GM21737 (cell line): Measurements from ENCODE around the gene TIMM50.

Experiments used
- ATAC-seq: cut with Tn5 transposase; IDR thresholded peaks from one replicate; pipeline ENCODE4 v1.9.1; 2021; ENCODE audit warnings: mild to moderate bottlenecking, moderate library complexity; ENCODE audit not compliant: unreplicated experiment

Gene TIMM50

GRCh38 chr19:39524495-39524894 lies 43.9 kb downstream of the TIMM50 start:
- no peak for ATAC-seq

GRCh38 chr19:39525205-39525604 lies 44.6 kb downstream of the TIMM50 start:
- no peak for ATAC-seq

- ATAC-seq = no peak
Observed at GRCh38 chr19:39531834-39532232, 51.2 kb downstream of the TIMM50 start.

- peak; percentile 86 for ATAC-seq
Observed at GRCh38 chr19:39532233-39533002, 51.8 kb downstream of the TIMM50 start, which contains the start of gene EID2B. EID2B (minus strand) TSS chr19:39532852; CDS start chr19:39532802, 50 bp downstream.

- ATAC-seq = no peak
Observed at GRCh38 chr19:39533003-39533512, 52.4 kb downstream of the TIMM50 start.

- no peak for ATAC-seq
Observed at GRCh38 chr19:39533791-39534190, 53.2 kb downstream of the TIMM50 start.

GRCh38 chr19:39539165-39539517 lies 58.5 kb downstream of the TIMM50 start:
- ATAC-seq = no peak

GRCh38 chr19:39539518-39540332 lies 59.1 kb downstream of the TIMM50 start, which contains the start of gene EID2:
EID2 (minus strand) TSS chr19:39540161; CDS start chr19:39540079, 82 bp downstream.
- ATAC-seq = peak; percentile 79

- no peak for ATAC-seq
Observed at GRCh38 chr19:39540333-39540673, 59.7 kb downstream of the TIMM50 start.
